Measurements from ENCODE around the gene TLE3.
"Not testable (repeated sequence)": the region's sequence is repeated elsewhere in the genome, so short reads cannot be mapped to it uniquely, and the experiment has no call there.

The TLE3 gene

GRCh38 chr15:70125605-70126004 is 27.9 kb upstream of the TLE3 start:
- peak; percentile 45 for DNase-seq

GRCh38 chr15:70121624-70122302 is 24.0 kb upstream of the TLE3 start:
- peak; percentile 43 for DNase-seq

GRCh38 chr15:70120958-70121623 is 23.4 kb upstream of the TLE3 start:
- DNase-seq = peak; percentile 61

- DNase-seq = no peak
These were observed 22.3 kb upstream of the TLE3 start for GRCh38 chr15:70119911-70120508.

- DNase-seq = no peak
These were observed 20.9 kb upstream of the TLE3 start for GRCh38 chr15:70118599-70118998.

- DNase-seq = no peak
These were observed 18.6 kb upstream of the TLE3 start for GRCh38 chr15:70116317-70116716.

- no peak for DNase-seq
These were observed 16.5 kb upstream of the TLE3 start for GRCh38 chr15:70114221-70114620.

- no peak for DNase-seq
These were observed 15.6 kb upstream of the TLE3 start for GRCh38 chr15:70113304-70113700.

GRCh38 chr15:70112572-70113303 is 15.0 kb upstream of the TLE3 start:
- not testable (repeated sequence) for DNase-seq

GRCh38 chr15:70112074-70112395 is 14.3 kb upstream of the TLE3 start:
- no peak for DNase-seq

- DNase-seq = peak; percentile 97
These were observed 13.7 kb upstream of the TLE3 start for GRCh38 chr15:70111203-70112073.

GRCh38 chr15:70109978-70110377 is 12.3 kb upstream of the TLE3 start:
- DNase-seq = peak; percentile 10

- no peak for DNase-seq
These were observed 11.8 kb upstream of the TLE3 start for GRCh38 chr15:70109531-70109930.

GRCh38 chr15:70103880-70104626 is 6.3 kb upstream of the TLE3 start:
- no peak for DNase-seq

GRCh38 chr15:70102827-70103226 is 5.1 kb upstream of the TLE3 start:
- no peak for DNase-seq

GRCh38 chr15:70101459-70102113 is 3.9 kb upstream of the TLE3 start:
- peak; percentile 95 for DNase-seq

- DNase-seq = peak; percentile 58
These were observed 3.0 kb upstream of the TLE3 start for GRCh38 chr15:70100474-70101341.

- DNase-seq = no peak
These were observed 2.3 kb upstream of the TLE3 start for GRCh38 chr15:70099967-70100473.

GRCh38 chr15:70099167-70099966 is 1.6 kb upstream of the TLE3 start:
- peak; percentile 99 for DNase-seq

Measured in NCI-H2171 treated with DMSO at 0.1 percent for 48 hours (cell line).